ENCODE measurements around the gene RSF1.
"Not testable (repeated sequence)": the region's sequence is repeated elsewhere in the genome, so short reads cannot be mapped to it uniquely, and the experiment has no call there.

The RSF1 gene

GRCh38 chr11:77820565-77821348, at the start of gene RSF1, which contains the start of gene AAMDC:
Gene RSF1 (minus strand): TSS chr11:77820722. CDS start chr11:77820714, 8 bp downstream.
Gene AAMDC (plus strand): TSS chr11:77821144. CDS start chr11:77842497, 21,353 bp downstream.
- peak; percentile 97 for DNase-seq

GRCh38 chr11:77868744-77869143, 48.2 kb upstream of the RSF1 start:
- DNase-seq, result no peak

- DNase-seq, result no peak
Measured at GRCh38 chr11:77866336-77866735, 45.8 kb upstream of the RSF1 start.

GRCh38 chr11:77865805-77866204, 45.3 kb upstream of the RSF1 start:
- no peak for DNase-seq

- DNase-seq, result not testable (repeated sequence)
Measured at GRCh38 chr11:77861444-77861843, 40.9 kb upstream of the RSF1 start.

GRCh38 chr11:77857906-77858457, 37.5 kb upstream of the RSF1 start:
- DNase-seq, result not testable (repeated sequence)

GRCh38 chr11:77854838-77855237, 34.3 kb upstream of the RSF1 start:
- no peak for DNase-seq

GRCh38 chr11:77851503-77851902, 31.0 kb upstream of the RSF1 start:
- DNase-seq, result no peak

GRCh38 chr11:77843700-77844099, 23.2 kb upstream of the RSF1 start:
- DNase-seq, result not testable (repeated sequence)

GRCh38 chr11:77842441-77843121, 22.1 kb upstream of the RSF1 start:
- no peak for DNase-seq

- DNase-seq, result no peak
Measured at GRCh38 chr11:77833302-77833701, 12.8 kb upstream of the RSF1 start.

GRCh38 chr11:77828926-77829325, 8.4 kb upstream of the RSF1 start:
- no peak for DNase-seq

- DNase-seq, result no peak
Measured at GRCh38 chr11:77823775-77824174, 3.3 kb upstream of the RSF1 start.

- DNase-seq, result not testable (repeated sequence)
Measured at GRCh38 chr11:77822126-77822525, 1.6 kb upstream of the RSF1 start.

- peak; percentile 9 for DNase-seq
Measured at GRCh38 chr11:77821349-77821851, 878 bp upstream of the RSF1 start.

- peak; percentile 33 for DNase-seq
Measured at GRCh38 chr11:77819921-77820564, 479 bp downstream of the RSF1 start.

GRCh38 chr11:77819411-77819920, 1.1 kb downstream of the RSF1 start:
- DNase-seq, result peak; percentile 85

- DNase-seq, result no peak
Measured at GRCh38 chr11:77815459-77815858, 5.1 kb downstream of the RSF1 start.

GRCh38 chr11:77814848-77815247, 5.7 kb downstream of the RSF1 start:
- DNase-seq, result no peak

GRCh38 chr11:77813256-77813655, 7.3 kb downstream of the RSF1 start:
- DNase-seq, result no peak

GRCh38 chr11:77806993-77807392, 13.5 kb downstream of the RSF1 start:
- no peak for DNase-seq

- DNase-seq, result no peak
Measured at GRCh38 chr11:77806415-77806814, 14.1 kb downstream of the RSF1 start.

- DNase-seq, result no peak
Measured at GRCh38 chr11:77801477-77801876, 19.0 kb downstream of the RSF1 start.

All from CD4-positive, alpha-beta T cell treated with Interleukin-12 subunit alpha and Interleukin-12 subunit beta, for 1 hour (primary cell).